GM21528 (cell line): ENCODE measurements around the gene FABP1.

Experiments used
- ATAC-seq: cut with Tn5 transposase; IDR thresholded peaks from one replicate; pipeline ENCODE4 v1.9.1; 2021; ENCODE audit warnings: mild to moderate bottlenecking, moderate library complexity; ENCODE audit not compliant: unreplicated experiment, low FRiP score

FABP1 gene

DNA sequence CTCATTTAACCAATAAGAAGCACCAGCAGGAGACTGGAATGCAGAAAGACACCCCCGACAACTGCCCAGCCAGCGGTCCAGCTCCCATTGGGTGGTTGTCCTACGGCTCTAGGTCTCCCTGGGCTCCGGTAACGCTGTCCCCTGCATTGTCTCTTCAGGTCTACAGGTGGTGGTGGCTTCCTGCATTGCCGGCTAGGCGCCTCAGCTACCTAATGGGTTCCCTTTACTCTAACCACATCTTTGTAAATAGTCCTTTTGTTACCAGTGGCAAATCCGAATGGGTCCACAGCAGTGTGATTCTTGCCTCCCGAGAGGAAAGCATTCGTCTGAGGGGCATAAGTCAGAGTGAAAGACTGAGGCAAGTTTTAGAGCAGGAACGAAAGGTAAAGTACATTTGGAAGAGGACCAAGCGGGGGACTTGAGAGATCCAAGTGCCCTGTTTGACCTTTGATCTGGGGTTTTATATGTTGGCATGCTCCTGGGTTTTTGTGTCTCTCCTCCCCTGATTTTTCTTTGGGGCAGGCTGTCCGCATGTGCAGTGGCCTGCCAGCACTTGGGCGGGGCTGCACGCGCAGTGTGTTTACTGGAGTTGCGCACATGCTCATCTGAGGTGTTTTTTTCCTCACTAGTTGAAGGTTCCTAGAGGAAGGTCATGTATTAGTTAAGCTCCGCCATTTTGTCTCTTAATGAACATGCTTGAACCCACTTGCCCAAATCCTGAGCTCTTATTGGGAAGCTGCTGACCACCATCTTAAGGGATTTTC is 11.0 kb downstream of the FABP1 start:
- no peak for ATAC-seq

DNA sequence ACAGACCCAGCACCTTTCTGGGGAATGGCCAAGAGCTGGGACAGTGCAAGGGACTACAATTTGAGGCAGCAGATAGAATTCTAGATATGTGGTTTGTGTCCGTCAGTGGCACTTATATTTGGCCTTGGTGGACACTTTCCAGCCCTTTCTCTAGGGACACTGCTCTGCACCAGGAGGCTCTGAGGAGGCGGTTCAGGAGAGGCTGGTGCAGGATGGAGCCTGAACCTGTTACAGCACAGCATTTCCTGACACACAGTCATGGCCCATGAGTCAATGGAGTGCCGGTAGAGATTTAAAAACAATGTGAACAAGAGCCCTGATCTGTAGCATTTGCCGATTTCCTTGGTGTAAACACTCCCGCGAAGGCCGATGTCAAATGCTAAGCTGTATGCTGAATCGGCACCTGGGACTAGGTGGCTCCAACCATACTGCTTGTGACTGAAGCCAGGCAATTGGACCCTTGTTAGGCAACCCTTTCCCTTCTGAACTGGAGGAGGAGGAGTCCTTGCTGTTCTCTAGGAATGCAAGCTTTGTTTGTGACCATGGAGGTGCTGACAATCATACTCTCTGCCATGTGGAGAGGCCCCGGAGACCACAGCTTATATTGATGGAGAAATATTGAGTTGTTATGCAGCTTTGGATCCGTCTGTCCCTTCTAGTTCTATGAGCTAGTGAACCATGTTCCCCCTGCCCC is 11.9 kb downstream of the FABP1 start:
- ATAC-seq: no peak

DNA sequence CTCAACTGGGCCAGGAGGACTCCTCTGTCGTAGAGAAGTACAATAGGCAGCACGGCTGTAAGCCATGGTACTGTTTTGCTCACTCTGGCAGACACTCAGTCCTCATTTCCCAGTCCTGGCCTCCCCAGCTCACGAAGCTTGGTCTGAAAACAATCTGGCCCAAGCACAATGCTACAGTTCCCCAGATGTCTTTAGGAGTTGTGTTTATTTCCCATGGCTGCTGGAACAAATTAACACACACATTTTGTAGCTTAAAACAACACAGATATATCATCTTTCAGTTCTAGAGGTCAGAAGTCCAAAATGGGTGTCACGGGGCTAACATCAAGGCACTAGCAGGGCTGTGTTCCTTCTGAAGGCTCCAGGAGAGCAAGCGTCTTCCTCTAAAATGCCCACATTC is 13.0 kb downstream of the FABP1 start:
- ATAC-seq: no peak

DNA sequence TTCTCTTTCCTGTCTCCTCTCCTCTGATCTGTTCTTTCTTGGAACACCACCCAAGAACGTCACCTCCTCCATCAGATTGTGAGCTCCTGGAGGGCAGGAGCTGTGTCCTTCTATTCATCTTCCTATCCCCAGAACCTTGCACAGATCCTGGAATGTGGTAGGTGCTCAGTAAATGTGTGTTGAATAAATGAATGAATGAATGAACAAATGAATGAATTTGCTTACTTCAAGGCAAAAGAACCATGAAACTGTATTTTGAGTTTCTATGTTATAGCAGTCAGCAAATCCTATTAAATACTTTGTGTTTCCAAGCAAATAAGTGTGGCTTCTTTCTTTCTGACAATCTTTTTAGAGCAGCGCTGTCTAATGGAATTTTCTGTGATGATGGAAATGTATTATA is 14.8 kb downstream of the FABP1 start:
- ATAC-seq: no peak

DNA sequence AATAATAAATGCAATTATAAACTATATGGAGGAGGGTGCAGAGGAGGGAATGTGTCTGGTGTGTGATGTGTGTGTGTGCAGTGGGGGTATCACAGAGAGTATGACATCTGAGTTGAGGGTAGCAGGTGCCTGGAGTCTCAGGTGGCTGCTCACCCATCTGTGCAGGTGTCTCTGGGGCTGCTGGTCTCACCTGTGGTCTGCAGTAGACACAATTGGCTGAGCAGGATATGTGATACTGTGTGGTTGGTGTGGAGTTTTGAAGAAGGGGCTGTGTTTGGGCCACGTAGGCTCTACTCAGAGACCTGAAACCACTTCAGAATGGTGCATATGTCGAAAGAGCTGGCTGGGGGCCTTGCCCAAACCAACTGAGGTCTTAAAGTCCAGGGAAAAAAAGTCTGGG is 17.0 kb downstream of the FABP1 start:
- ATAC-seq: no peak

DNA sequence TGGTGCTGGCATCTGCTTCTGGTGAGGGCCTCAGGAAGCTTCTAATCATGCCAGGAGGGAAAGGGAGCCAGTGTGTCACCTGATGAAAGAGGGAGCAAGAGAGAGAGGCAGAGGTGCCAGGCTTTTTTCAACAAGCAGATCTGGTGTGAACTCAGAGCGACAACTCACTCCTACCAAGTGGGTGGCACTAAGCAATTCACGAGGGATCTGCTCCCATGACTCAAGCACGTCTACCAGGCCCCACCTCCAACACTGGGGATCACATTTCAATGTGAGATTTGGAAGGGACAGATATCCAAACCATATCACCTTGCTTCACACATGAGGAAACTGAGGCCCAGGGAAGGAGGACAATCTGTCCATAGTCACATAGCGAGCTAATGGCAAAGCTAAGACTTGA is 19.1 kb downstream of the FABP1 start:
- ATAC-seq: no peak

DNA sequence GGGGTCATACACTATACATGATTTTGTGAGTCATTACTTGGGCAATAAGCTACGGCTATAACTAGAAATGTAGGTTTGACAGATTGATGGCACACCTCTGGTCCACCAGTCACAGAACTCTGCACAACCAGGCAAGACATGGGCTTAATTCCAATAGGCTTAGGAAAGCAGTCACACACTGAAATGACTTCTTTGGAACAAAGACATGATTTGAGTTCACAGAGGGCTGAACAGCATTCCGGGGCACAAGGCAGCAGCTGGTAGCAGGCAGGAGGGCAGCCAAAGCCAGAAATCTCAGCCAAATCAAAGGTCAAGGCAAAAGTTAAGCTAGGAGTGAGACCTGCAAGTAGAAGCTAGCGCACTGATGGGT is 27.4 kb downstream of the FABP1 start:
- no peak for ATAC-seq

DNA sequence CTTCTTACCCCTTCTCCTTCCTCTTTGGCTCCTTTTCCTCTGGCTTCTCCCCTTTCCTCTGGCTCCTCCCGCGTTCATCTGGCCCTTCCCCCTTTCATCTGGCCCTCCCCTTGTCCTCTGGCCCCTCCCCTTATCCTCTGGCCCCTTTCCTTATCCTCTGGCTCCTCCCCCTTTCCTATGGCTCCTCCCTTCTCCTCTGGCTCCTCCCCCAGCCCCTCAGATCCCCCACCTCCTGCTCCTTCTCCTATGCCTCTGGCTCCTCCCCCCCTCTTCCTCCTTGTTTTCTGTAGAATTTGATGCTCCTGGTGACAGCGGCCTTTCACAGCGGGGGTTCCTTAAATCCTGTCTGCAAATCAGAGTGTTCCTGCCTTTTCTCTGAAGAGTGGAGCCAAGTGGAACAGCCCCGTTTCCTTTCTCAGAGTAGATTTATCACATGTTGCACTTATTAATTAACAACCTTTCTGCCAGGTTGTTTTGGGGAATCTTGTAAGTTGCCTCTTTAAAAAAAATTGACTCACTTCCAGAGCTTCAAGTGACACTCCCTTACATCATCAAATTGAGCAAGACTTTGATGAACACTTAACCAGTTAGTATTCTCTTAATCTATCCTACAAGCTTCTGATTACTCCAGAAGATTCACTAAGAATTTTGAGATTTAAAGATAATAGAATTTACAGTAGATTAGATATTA is 27.9 kb downstream of the FABP1 start:
- ATAC-seq: no peak

DNA sequence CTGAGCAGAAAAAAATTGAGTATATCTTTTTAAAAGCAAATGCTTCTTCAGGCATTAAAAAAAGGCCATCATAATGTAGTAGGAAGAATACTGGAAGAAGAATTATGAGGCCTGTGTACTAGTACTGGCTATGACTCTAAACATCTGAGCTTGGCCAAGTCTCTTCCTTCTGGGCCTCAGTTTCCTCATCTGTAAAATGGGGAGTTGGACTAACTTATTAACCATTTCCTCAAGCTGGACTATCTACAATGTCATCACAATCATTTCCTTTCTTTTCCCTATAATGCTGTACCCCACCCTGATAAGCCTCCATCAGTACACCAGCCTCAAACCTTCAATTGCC is 29.3 kb downstream of the FABP1 start:
- ATAC-seq: no peak

DNA sequence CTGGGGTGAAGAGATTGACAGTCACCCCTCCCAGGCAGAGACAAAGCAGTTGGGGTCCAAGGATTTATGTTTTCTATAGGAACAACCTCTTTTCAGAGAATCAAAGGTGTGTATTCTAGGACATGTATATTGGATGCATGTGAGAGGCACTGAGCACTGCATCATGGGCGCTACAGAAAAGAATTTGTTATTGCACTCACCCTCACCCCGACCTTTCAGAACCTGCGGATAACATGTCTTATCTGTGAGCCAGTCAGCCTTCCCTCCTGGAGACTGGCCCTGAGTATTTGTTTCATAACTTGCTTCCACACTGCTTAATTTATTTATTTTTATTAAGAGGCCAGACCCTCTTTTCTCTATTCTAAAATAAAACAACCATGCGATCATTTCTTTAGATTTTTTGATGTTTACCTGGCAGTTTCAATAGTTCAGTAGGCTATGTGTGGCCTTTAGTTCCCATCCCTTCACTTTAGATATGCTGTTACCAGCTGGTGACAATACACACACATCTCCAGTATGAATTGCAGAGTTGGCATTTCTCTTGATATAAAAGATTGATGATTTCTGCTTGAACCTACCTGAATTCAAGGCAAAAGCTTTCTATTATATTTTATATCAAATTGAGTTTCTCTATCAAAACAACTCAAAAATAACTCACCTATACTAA is 29.8 kb downstream of the FABP1 start:
- no peak for ATAC-seq

DNA sequence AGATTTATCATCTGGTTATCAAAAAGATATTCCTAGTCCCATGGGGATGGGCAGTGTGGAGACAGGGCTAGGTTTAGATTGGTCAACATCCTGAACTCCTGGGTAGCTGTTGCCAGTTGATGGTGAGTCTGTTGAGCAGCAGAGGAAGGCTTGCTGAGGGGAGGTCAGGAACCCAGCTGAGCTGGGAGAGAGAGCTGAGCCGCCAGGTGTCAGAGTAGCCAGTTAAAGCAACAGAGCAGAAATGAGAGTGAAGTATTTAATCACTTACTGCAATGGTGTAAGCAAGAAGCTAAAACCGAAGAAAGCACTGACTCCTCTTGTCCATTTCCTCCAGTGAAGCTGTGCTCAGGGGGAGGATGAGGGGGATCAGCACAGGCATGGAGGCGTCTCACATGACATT is 30.7 kb downstream of the FABP1 start:
- ATAC-seq: no peak

DNA sequence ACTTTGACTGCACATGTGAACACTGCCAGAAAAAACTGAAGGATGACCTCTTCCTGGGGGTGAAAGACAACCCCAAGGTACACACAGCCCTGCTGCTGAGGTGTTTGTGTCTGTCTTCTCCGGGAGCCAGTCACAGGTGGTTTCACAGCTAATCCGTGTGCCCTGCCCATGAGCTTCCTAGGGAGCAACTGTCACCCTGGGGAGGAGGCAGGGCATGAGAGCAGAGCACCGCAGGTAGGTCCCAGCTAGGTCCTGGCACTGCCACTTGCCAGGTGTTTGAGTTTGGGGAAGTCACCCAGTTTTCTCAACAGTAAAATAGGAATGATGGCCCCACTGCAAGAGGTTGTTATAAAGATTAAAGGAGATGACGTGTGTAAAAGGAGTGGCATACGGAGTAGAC is 31.2 kb downstream of the FABP1 start:
- no peak for ATAC-seq

DNA sequence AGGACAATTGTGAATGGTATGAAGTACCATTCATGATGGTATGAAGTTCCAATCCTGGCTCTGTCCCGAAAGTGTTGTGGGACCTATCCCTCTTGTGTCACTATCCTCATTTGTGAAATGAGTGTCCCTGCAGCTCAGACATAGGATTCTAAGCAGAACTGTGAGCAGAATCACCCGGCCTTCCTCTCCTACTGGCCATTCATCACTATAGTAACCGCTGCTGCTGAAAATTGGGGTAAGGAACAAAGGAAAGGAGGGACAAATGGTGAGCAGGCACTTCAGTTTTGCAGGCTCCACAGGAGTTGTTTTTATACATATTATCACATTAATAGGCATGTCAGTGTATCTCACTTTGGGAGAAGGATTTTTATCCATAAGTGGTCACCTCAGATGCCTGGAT is 32.8 kb downstream of the FABP1 start:
- no peak for ATAC-seq

DNA sequence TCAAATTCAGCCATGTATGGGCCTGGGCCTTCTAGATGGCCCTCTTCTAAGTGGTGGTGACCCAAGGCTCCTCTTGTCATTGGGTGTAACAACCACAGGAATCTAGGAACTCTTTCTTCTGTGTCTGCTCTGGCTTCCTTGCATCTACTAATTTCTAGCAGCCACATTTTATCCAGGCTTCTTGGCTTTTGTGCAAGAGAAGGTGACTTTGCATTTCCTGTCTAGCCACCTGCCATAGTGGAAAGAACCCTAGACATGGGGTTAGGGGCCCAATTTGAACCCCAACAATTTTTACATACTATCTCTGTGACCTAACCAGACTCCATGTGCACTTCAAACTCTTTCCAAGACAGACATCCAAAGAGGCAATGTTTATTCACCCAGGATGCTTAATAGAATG is 35.1 kb downstream of the FABP1 start:
- ATAC-seq: no peak

DNA sequence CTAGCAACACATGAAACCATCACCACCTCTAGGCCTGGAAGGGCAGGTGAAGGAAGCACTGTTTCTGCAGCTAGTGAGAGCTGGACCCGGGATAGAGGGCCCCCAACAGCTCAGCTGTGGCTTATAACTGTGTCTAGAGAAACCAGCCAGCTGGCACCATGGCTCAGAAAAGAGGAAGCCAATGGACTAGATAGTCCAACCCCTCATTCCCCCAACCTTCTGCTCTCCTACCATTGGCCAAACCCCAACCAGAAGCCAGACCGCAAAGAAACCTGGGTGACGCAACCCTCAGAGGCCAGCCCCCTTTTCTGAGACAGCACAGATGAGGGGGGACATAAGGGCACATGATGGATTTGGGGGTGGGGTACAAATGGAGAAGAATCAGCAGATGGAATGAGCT is 35.9 kb downstream of the FABP1 start:
- no peak for ATAC-seq

DNA sequence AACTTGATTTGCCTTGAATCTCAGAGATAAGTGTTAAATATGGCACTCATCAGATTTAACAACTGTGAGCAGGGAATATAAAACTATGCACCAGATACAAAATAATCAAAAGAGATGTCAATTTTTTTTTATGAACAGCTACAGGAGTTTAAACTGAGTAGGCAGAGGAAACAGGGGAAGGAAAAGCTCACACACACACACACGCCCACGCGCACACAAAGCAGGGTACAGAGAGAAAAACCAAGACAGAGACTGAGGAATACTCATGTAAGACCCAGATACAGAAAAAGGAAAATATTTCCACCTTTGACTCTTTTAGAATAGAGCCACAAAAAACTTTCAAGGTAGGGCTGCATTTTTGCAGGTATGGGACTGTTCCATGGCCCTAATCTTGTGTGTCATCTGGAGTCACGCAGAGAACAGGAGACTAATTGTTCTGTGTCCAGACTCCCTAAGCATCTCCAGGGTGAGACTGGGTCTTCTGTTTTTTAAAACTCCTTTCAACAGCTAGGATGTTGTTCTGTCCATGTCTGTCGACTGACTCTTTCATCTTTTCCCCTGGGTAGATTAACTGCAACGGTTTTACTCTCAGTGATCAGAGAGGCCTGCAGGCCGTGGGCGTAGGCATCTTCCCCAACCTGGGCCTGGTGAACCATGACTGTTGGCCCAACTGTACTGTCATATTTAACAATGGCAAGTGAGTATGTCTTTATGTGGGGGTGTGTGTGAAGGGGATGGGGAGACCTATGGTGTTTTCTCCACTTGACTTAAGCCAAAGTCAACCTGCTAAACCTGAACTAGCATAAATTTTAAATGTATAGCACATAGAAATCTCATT is 37.2 kb downstream of the FABP1 start:
- ATAC-seq: no peak

DNA sequence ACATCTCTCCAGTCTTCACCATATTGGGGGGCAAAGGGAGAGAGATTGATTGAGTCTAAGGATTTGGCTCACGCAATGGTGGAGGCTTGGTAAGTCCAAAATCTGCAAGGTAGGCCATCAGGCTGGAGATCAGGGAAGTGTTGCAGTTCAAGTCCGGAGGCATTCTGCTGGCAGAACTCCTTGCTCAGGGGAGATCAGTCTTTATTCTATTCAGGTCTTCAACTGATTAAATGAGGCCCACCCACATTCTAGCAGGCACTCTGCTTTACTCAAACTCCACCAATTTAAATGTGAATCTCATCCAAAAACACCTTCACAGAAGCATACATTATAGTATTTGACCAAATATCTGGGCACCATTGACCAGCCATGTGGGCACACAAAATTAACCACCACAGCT is 38.9 kb downstream of the FABP1 start:
- no peak for ATAC-seq

DNA sequence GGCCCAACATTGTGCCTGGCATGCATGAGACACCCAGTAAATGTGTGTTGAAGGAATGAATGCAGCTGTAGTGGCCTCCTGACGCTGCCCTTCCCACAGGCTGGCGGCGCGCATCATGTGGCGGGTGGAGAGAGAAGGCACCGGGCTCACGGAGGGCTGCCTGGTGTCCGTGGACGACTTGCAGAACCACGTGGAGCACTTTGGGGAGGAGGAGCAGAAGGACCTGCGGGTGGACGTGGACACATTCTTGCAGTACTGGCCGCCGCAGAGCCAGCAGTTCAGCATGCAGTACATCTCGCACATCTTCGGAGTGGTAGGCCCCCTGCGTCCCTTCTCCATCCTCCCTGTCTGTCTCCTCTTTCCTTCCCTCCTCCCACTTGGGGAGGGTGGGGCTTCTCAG is 40.1 kb downstream of the FABP1 start:
- ATAC-seq: no peak

DNA sequence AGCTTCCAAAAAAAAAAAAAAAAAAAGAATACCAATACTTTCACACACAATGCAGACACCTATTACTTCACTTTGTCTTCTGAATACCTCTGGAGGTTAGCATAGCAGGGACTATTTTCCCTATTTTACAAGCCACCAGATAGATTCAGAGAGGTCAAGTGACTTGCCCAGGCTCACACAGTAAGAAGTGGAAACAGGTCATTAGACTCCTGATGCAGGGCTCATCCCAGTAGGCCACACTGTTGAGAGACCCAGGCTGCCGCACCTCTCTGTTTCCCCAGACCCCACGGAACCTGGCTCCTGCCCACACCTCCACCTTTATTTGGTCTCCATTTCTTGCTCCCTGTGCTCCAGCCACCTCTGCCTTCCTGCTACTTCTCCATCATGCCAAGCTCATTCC is 40.8 kb downstream of the FABP1 start:
- no peak for ATAC-seq

DNA sequence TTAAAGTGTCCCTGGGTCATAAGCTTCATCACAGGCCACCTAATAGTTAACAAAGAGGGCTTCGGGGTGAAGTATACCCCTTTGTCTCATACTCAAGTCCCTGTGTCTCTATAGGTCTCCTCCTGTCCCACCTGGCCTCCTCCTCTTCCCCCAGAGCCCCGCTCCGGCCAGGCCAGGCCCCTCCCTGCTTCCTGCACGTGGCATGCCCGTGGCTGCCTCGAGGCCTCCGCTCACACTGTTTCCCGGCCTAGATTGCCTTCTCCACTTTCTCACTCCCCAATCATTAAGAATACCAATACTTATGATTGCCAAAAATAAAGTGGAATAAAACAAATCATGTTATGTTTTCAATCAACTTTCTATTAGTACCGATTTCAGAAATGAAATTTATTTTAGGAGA is 41.5 kb downstream of the FABP1 start:
- ATAC-seq: no peak

DNA sequence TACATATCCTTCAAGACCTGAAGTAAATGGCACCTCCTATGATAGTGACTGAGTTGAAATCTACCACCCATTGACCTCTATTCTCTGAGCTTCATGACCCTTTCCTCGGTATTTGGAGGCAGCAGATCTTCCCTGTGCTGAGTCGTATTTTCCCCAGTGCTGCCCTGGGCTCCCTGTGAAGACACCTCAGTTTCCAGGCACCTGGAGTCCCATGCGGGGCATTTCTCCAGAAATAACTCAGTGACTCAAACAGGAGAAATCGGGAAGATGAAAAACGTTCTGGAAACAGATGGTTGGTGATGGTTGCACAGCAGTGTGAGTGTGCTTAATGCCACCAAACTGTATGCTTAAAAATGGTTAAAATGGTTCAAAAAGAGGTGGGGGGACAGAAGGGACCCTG is 42.3 kb downstream of the FABP1 start:
- ATAC-seq: no peak
